Activated naive CD4-positive, alpha-beta T cell treated with anti-CD3 and anti-CD28 coated beads, Interleukin-2, amount 10 ng/mL, durations not matched to agents 7 days and 5 days (primary cell): ENCODE results near the gene PTPRT.
"Not testable (repeated sequence)": the region's sequence is repeated elsewhere in the genome, so short reads cannot be mapped to it uniquely, and the experiment has no call there.

ENCODE experiments used
- CTCF ChIA-PET: fragments of 350-600 bp; sonication (Branson Sonifier 250); formaldehyde crosslinking; loops from one replicate; lab custom pipeline; 2021; ENCODE audit warnings: antibody characterized with exemption; lab: Charles Lee
- DNase-seq: peaks from one replicate; pipeline ENCODE4 v3.0.0-alpha.2; 2020
- H3K27ac Mint-ChIP-seq: one replicate; pipeline ENCODE4 v1.8.0; 2021; ENCODE audit warnings: mild to moderate bottlenecking, moderate library complexity, mixed read lengths
- H3K27me3 Mint-ChIP-seq: one replicate; pipeline ENCODE4 v1.8.0; 2021; ENCODE audit warnings: mild to moderate bottlenecking, mixed read lengths
- H3K36me3 Mint-ChIP-seq: one replicate; pipeline ENCODE4 v1.8.0; 2021; ENCODE audit warnings: mixed read lengths
- H3K4me1 Mint-ChIP-seq: one replicate; pipeline ENCODE4 v1.8.0; 2021; ENCODE audit warnings: mixed read lengths
- H3K4me3 Mint-ChIP-seq: one replicate; pipeline ENCODE4 v1.8.0; 2021; ENCODE audit warnings: mild to moderate bottlenecking, moderate library complexity, mixed read lengths
- H3K9me3 Mint-ChIP-seq: one replicate; pipeline ENCODE4 v1.8.0; 2021; ENCODE audit warnings: mixed read lengths

The PTPRT gene

GRCh38 chr20:43170771-43171170, 18.9 kb downstream of the PTPRT start:
- no peak for DNase-seq
- Mint-ChIP-seq H3K36me3 (no peaks in the 10 kb centered on the region), H3K9me3 (no peaks in the 10 kb centered on the region), H3K4me1 (no peaks in the 10 kb centered on the region), H3K4me3 (no peak overlapping the region), H3K27ac (no peak overlapping the region), H3K27me3 (no peaks in the 10 kb centered on the region)
- CTCF ChIA-PET: no interaction called here

GRCh38 chr20:43167615-43168014, 22.1 kb downstream of the PTPRT start:
- no peaks in the 10 kb centered on the region for H3K4me1 Mint-ChIP-seq
- no peaks in the 10 kb centered on the region for H3K36me3 Mint-ChIP-seq
- no peak overlapping the region for H3K4me3 Mint-ChIP-seq
- no peak overlapping the region for H3K27ac Mint-ChIP-seq
- CTCF ChIA-PET: no interaction called here
- no peaks in the 10 kb centered on the region for H3K9me3 Mint-ChIP-seq
- DNase-seq: no peak
- H3K27me3 Mint-ChIP-seq: no peaks in the 10 kb centered on the region

- CTCF ChIA-PET: no interaction called here
- Mint-ChIP-seq H3K36me3 (no peaks in the 10 kb centered on the region), H3K4me3 (no peak overlapping the region), H3K27ac (no peak overlapping the region), H3K9me3 (no peaks in the 10 kb centered on the region), H3K4me1 (no peaks in the 10 kb centered on the region), H3K27me3 (no peaks in the 10 kb centered on the region)
- no peak for DNase-seq
Measured at GRCh38 chr20:43167021-43167420, 22.7 kb downstream of the PTPRT start.

- H3K27ac Mint-ChIP-seq: no peak overlapping the region
- no peaks in the 10 kb centered on the region for H3K36me3 Mint-ChIP-seq
- H3K4me3 Mint-ChIP-seq: no peak overlapping the region
- CTCF ChIA-PET: interaction anchor here (0.7 kb wide), 1 partner anchor 437 kb away, joined by 3 read pairs; no protein-coding TSS in a partner anchor
- no peaks in the 10 kb centered on the region for H3K4me1 Mint-ChIP-seq
- no peak for DNase-seq
- H3K27me3 Mint-ChIP-seq: no peaks in the 10 kb centered on the region
- H3K9me3 Mint-ChIP-seq: no peaks in the 10 kb centered on the region
Measured at GRCh38 chr20:43165611-43166010, 24.1 kb downstream of the PTPRT start.

GRCh38 chr20:43164736-43165135, 25.0 kb downstream of the PTPRT start:
- H3K36me3 Mint-ChIP-seq, H3K4me3 Mint-ChIP-seq, DNase-seq, H3K27me3 Mint-ChIP-seq, H3K27ac Mint-ChIP-seq, H3K9me3 Mint-ChIP-seq, H3K4me1 Mint-ChIP-seq: not testable (repeated sequence)
- CTCF ChIA-PET: interaction anchor here (0.7 kb wide), 1 partner anchor 436 kb away, joined by 3 read pairs; no protein-coding TSS in a partner anchor

GRCh38 chr20:43161716-43162115, 28.0 kb downstream of the PTPRT start:
- peaks cover 6% of the 10 kb centered on the region for H3K9me3 Mint-ChIP-seq

GRCh38 chr20:43160941-43161340, 28.8 kb downstream of the PTPRT start:
- Mint-ChIP-seq H3K4me1 (no peaks in the 10 kb centered on the region), H3K9me3 (peaks cover 6% of the 10 kb centered on the region), H3K27ac (no peak overlapping the region), H3K27me3 (no peaks in the 10 kb centered on the region), H3K4me3 (no peak overlapping the region), H3K36me3 (no peaks in the 10 kb centered on the region)
- CTCF ChIA-PET: interaction anchor here (0.8 kb wide), 1 partner anchor 9 kb away, joined by 3 read pairs; no protein-coding TSS in a partner anchor
- no peak for DNase-seq

More at GRCh38 chr20:43161716-43162115, 28.0 kb downstream of the PTPRT start:
- no peaks in the 10 kb centered on the region for H3K4me1 Mint-ChIP-seq
- H3K27me3 Mint-ChIP-seq: no peaks in the 10 kb centered on the region
- H3K36me3 Mint-ChIP-seq: no peaks in the 10 kb centered on the region
- CTCF ChIA-PET: interaction anchor here (0.8 kb wide), 1 partner anchor 8 kb away, joined by 3 read pairs; no protein-coding TSS in a partner anchor
- no peak overlapping the region for H3K27ac Mint-ChIP-seq
- DNase-seq: no peak
- H3K4me3 Mint-ChIP-seq: no peak overlapping the region

GRCh38 chr20:43159994-43160393, 29.7 kb downstream of the PTPRT start:
- DNase-seq: no peak
- H3K9me3 Mint-ChIP-seq: peaks cover 6% of the 10 kb centered on the region
- H3K36me3 Mint-ChIP-seq: no peaks in the 10 kb centered on the region
- H3K4me3 Mint-ChIP-seq: no peak overlapping the region
- no peaks in the 10 kb centered on the region for H3K27me3 Mint-ChIP-seq
- no peaks in the 10 kb centered on the region for H3K4me1 Mint-ChIP-seq
- CTCF ChIA-PET: no interaction called here
- no peak overlapping the region for H3K27ac Mint-ChIP-seq

GRCh38 chr20:43155366-43156100, 34.2 kb downstream of the PTPRT start:
- CTCF ChIA-PET: no interaction called here
- Mint-ChIP-seq H3K27ac (no peak overlapping the region), H3K4me3 (no peak overlapping the region), H3K36me3 (no peaks in the 10 kb centered on the region), H3K27me3 (no peaks in the 10 kb centered on the region), H3K4me1 (no peaks in the 10 kb centered on the region), H3K9me3 (peaks cover 6% of the 10 kb centered on the region)
- DNase-seq: no peak

GRCh38 chr20:43151901-43152300, 37.8 kb downstream of the PTPRT start:
- H3K9me3 Mint-ChIP-seq: no peaks in the 10 kb centered on the region

GRCh38 chr20:43151256-43151655, 38.5 kb downstream of the PTPRT start:
- Mint-ChIP-seq H3K27me3 (no peaks in the 10 kb centered on the region), H3K9me3 (no peaks in the 10 kb centered on the region), H3K27ac (no peak overlapping the region), H3K36me3 (no peaks in the 10 kb centered on the region), H3K4me1 (no peaks in the 10 kb centered on the region), H3K4me3 (no peak overlapping the region)
- no peak for DNase-seq
- CTCF ChIA-PET: no interaction called here

More at GRCh38 chr20:43151901-43152300, 37.8 kb downstream of the PTPRT start:
- no peak for DNase-seq
- Mint-ChIP-seq H3K27ac (no peak overlapping the region), H3K4me1 (no peaks in the 10 kb centered on the region), H3K4me3 (no peak overlapping the region), H3K27me3 (no peaks in the 10 kb centered on the region), H3K36me3 (no peaks in the 10 kb centered on the region)
- CTCF ChIA-PET: no interaction called here

- Mint-ChIP-seq H3K27ac (no peak overlapping the region), H3K36me3 (no peaks in the 10 kb centered on the region), H3K4me3 (no peak overlapping the region), H3K9me3 (no peaks in the 10 kb centered on the region), H3K27me3 (no peaks in the 10 kb centered on the region), H3K4me1 (no peaks in the 10 kb centered on the region)
- DNase-seq: no peak
- CTCF ChIA-PET: no interaction called here
Measured at GRCh38 chr20:43140726-43141125, 49.0 kb downstream of the PTPRT start.

GRCh38 chr20:43138061-43138770, 51.5 kb downstream of the PTPRT start:
- Mint-ChIP-seq H3K36me3 (no peaks in the 10 kb centered on the region), H3K27me3 (no peaks in the 10 kb centered on the region), H3K9me3 (no peaks in the 10 kb centered on the region), H3K4me1 (no peaks in the 10 kb centered on the region), H3K4me3 (no peak overlapping the region), H3K27ac (no peak overlapping the region)
- no peak for DNase-seq
- CTCF ChIA-PET: no interaction called here

GRCh38 chr20:43137160-43137559, 52.5 kb downstream of the PTPRT start:
- Mint-ChIP-seq H3K36me3 (no peaks in the 10 kb centered on the region), H3K27me3 (no peaks in the 10 kb centered on the region), H3K4me1 (no peaks in the 10 kb centered on the region), H3K27ac (no peak overlapping the region), H3K4me3 (no peak overlapping the region), H3K9me3 (no peaks in the 10 kb centered on the region)
- CTCF ChIA-PET: no interaction called here
- no peak for DNase-seq

- DNase-seq: no peak
- Mint-ChIP-seq H3K27me3 (no peaks in the 10 kb centered on the region), H3K9me3 (peaks cover 4% of the 10 kb centered on the region), H3K4me3 (no peak overlapping the region), H3K4me1 (no peaks in the 10 kb centered on the region), H3K36me3 (no peaks in the 10 kb centered on the region), H3K27ac (no peak overlapping the region)
- CTCF ChIA-PET: no interaction called here
Measured at GRCh38 chr20:43124241-43124640, 65.5 kb downstream of the PTPRT start.
